H1 (cell line): ENCODE measurements around the gene GAREM2. TPM values are rescaled to one million over a fixed set of nuclear protein-coding genes. Genes with fewer than 3 reads are reported as not detected.

Source experiments
- ATF2 ChIP-seq: IDR thresholded peaks from 2 replicates; pipeline ENCODE4 v1.6.1; 2012; ENCODE audit warnings: low read length, inconsistent platforms
- CHD7 ChIP-seq: fragments of 300-600 bp; sonication (generic); IDR thresholded peaks from 2 replicates; pipeline ENCODE4 v1.7.1; 2012; ENCODE audit warnings: low read length, moderate library complexity, mild to moderate bottlenecking, inconsistent platforms; ENCODE audit not compliant: insufficient replicate concordance
- KDM1A ChIP-seq: fragments of 200-600, 300-600 bp; sonication (generic); IDR thresholded peaks from 2 replicates; pipeline ENCODE4 v1.7.1; 2016; ENCODE audit warnings: mild to moderate bottlenecking, low read length, borderline replicate concordance
- MAFK ChIP-seq: IDR thresholded peaks from 2 replicates; pipeline ENCODE4 v1.6.1; 2012; ENCODE audit warnings: low read depth, mild to moderate bottlenecking, improper control_type of control experiment, low read length
- NANOG ChIP-seq: IDR thresholded peaks from 2 replicates; pipeline ENCODE4 v1.6.1; 2011; ENCODE audit warnings: low read length, low read depth, mild to moderate bottlenecking, inconsistent platforms; ENCODE audit not compliant: insufficient read depth, poor library complexity, severe bottlenecking
- PHF8 ChIP-seq: fragments of 200-600 bp; sonication (generic); conservative IDR thresholded peaks from 2 replicates; pipeline ENCODE4 v1.7.1; 2012; ENCODE audit warnings: low read depth, mild to moderate bottlenecking, inconsistent platforms, low read length, moderate library complexity
- TCF12 ChIP-seq: IDR thresholded peaks from 2 replicates; pipeline ENCODE4 v1.6.1; 2011; ENCODE audit warnings: low read depth, mild to moderate bottlenecking, low read length
- polyA plus RNA-seq, 7 experiments: library from polyadenylated mRNA; depleted of rRNA in 3 of 7; stranded (reverse) in 5 of 7; unstranded in 2 of 7; fragments of >200 nt in 5 of 7; fragments of 200-250 nt in 2 of 7; gene quantifications; 1 replicate in 5 of 7; 2 replicates in 1 of 7; 4 replicates in 1 of 7; pipeline versions ENCODE4 v1.2.1 to v1.2.3, GENCODE V29; 2011 to 2013; ENCODE audit warnings: missing spikeins in 2 of 7, mixed read lengths in 2 of 7
- total RNA-seq: library from RNA; stranded (reverse); fragmentation: NEBNext Ultra II Directional; extraction: Animal tissue kit (Norgen Biotek cat#: 25700); gene quantifications from 2 replicates; pipeline ENCODE4 v1.2.1, GENCODE V29; 2021

Gene GAREM2
- total and polyA plus RNA-seq, 2 of the 8 experiments (the other 6 are each of a cell fraction or from before 2014, with no cell fraction given), result 19.9 TPM

GRCh38 chr2:26195040-26195984 is 22.4 kb downstream of the GAREM2 start (continued):
- TF ChIP-seq CHD7 (no peak), ATF2 (no peak), NANOG (no peak), PHF8 (no peak), KDM1A (no peak), MAFK (no peak), TCF12 (no peak)
